AG09309 (cell line): ENCODE data around the gene SLC9A7.

Experiments used
- DNase-seq: peaks from one replicate; pipeline ENCODE4 v3.0.0-alpha.2; 2010; ENCODE audit warnings: low read depth
- H3K4me3 ChIP-seq: 2 replicates; pipeline ENCODE4 v1.5.1; 2011; ENCODE audit warnings: mild to moderate bottlenecking, low read depth, low read length, moderate library complexity; ENCODE audit not compliant: control insufficient read depth
- CTCF ChIP-seq: IDR thresholded peaks from 2 replicates; pipeline ENCODE4 v1.5.1; 2011; ENCODE audit warnings: mild to moderate bottlenecking, low read depth, low read length, inconsistent platforms; ENCODE audit not compliant: insufficient read depth, control insufficient read depth; ENCODE audit errors: missing control alignments

Gene SLC9A7

GRCh38 chrX:46607916-46608315 is 151.0 kb downstream of the SLC9A7 start:
- no peak for DNase-seq
- no peak for TF ChIP-seq CTCF
- H3K4me3 ChIP-seq, result no peak overlapping the region

DNA sequence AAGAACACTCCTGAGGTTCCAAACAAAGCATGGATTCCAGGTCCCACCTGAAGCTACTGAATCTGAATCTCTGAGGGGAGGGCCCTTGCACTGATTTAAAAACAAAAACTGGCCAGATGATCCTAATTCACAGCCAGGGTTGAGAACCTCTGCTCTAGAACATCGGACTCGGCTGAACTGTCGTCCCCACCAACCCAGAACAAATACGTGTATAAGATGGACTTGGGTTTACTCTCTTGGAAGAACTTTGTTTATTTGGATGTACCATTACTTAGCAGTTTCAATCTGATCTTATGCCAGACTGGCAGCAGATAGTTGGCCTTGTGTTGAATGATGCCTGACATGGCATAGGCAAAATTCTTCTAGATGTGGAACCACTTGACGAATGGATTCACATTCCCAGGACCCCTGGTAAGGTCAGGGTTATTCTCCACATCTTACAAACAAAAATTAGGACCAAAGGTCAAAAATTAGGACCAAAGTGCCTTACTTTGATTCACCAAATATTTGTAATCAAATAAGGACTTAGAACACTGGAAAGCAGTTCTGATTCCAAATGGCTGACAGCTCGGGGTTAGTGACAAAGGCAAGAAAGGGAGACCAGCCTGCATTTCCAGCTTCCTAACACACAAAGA is 156.3 kb downstream of the SLC9A7 start:
- TF ChIP-seq CTCF, result no peak
- DNase-seq, result no peak
- H3K4me3 ChIP-seq, result no peak overlapping the region

DNA sequence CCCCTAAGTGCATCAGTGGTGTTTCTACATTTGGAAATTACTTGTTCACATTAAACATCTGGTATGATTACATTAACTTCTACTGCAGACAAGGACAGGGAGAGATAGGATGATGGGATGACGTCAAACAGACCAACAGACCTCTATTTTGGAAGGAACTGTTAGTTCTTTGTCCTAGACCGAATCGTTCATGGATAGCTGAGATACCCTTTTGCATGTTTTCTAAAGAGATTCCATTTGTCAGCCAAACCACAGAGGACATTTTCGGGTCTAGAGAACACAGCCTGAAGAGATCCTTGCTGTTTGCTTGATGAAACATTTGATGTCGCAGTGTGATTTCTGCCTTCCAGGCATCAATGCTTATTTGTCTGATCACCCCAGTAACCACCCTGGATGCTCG is 157.6 kb downstream of the SLC9A7 start:
- TF ChIP-seq CTCF, result no peak
- no peak for DNase-seq
- H3K4me3 ChIP-seq, result no peak overlapping the region

GRCh38 chrX:46599051-46599560 is 159.8 kb downstream of the SLC9A7 start:
- TF ChIP-seq CTCF, result no peak
- no peak for DNase-seq
- no peak overlapping the region for H3K4me3 ChIP-seq

DNA sequence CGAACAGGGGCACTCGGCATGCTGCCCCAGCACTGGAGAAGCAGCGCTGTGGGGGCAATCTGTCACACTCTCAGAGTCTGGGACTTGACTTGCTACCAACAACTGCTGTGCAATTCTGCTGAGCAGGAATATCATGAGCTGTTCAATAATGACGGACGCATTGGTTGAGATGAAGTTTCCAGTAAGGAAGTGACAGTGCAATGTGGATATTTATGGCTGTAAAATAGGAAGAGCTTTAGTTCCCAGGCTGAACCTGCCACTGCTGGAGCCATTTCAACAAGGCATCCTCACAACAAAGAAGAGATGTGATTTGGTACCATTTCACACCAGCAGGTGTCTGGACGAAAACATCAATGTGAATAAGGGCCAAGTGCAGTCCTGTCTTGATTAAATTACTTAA is 161.1 kb downstream of the SLC9A7 start:
- DNase-seq, result no peak
- no peak for TF ChIP-seq CTCF
- no peak overlapping the region for H3K4me3 ChIP-seq

- no peak overlapping the region for H3K4me3 ChIP-seq
- DNase-seq, result no peak
- no peak for TF ChIP-seq CTCF
Measured at GRCh38 chrX:46597208-46597607, 161.7 kb downstream of the SLC9A7 start.
